OCI-LY7 (cell line): ENCODE measurements around the gene USP24. TPM values are rescaled to one million over a fixed set of nuclear protein-coding genes. Genes with fewer than 3 reads are reported as not detected.

ENCODE experiments used
- BruUV-seq: library from RNA; stranded (reverse); fragments of 400-500 nt; replicated peaks from 2 replicates; lab custom pipeline; 2021; lab: Mats Ljungman, UMichigan
- CTCF ChIA-PET: fragments of 300-600 bp; sonication (Branson Sonifier 250); formaldehyde crosslinking; loops from one replicate; lab custom pipeline; 2022; ENCODE audit warnings: antibody characterized with exemption; ENCODE audit not compliant: unreplicated experiment; lab: Charles Lee
- POLR2A ChIA-PET: fragments of 300-600 bp; sonication (Branson Sonifier 250); formaldehyde crosslinking; loops from one replicate; lab custom pipeline; 2022; ENCODE audit warnings: antibody characterized with exemption; lab: Charles Lee
- DNase-seq: peaks from one replicate; pipeline ENCODE4 v3.0.0-alpha.2; 2015; ENCODE audit warnings: low spot score
- H2AFZ ChIP-seq: fragments of 200-600 bp; sonication (generic), shearing (Covaris generic); 2 replicates; pipeline ENCODE4 v1.6.1; 2014; ENCODE audit warnings: mild to moderate bottlenecking, antibody characterized with exemption, low read length, moderate library complexity
- H3K27ac ChIP-seq: fragments of 200-600 bp; sonication (generic); 2 replicates; pipeline ENCODE4 v1.5.1; 2014; ENCODE audit warnings: mixed run types, low read depth, mild to moderate bottlenecking, moderate library complexity, low read length, inconsistent platforms; ENCODE audit not compliant: poor library complexity, severe bottlenecking
- H3K36me3 ChIP-seq: fragments of 200-600 bp; sonication (generic); 2 replicates; pipeline ENCODE4 v1.6.1; 2014; ENCODE audit warnings: mild to moderate bottlenecking, antibody characterized with exemption, low read length, moderate library complexity, mixed read lengths; ENCODE audit not compliant: insufficient read depth
- H3K4me1 ChIP-seq: fragments of 200-600 bp; sonication (generic); 2 replicates; pipeline ENCODE4 v1.5.1; 2014; ENCODE audit warnings: mild to moderate bottlenecking, low read length; ENCODE audit not compliant: insufficient read depth, poor library complexity, severe bottlenecking
- H3K4me2 ChIP-seq: fragments of 200-600 bp; sonication (generic); 2 replicates; pipeline ENCODE4 v1.6.1; 2014; ENCODE audit warnings: mild to moderate bottlenecking, low read length
- H3K4me3 ChIP-seq: fragments of 200-600 bp; sonication (generic); 2 replicates; pipeline ENCODE4 v1.5.1; 2014; ENCODE audit warnings: mild to moderate bottlenecking, low read depth, low read length; ENCODE audit not compliant: poor library complexity, severe bottlenecking
- H3K79me2 ChIP-seq: fragments of 200-600 bp; sonication (generic); 2 replicates; pipeline ENCODE4 v1.6.1; 2016; ENCODE audit warnings: low read depth, mild to moderate bottlenecking, low read length, moderate library complexity, mixed read lengths; ENCODE audit not compliant: insufficient read depth
- H3K9me2 ChIP-seq: fragments of 200-600 bp; sonication (generic); 2 replicates; pipeline ENCODE4 v1.6.1; 2016; ENCODE audit warnings: mild to moderate bottlenecking, low read length, mixed read lengths; ENCODE audit not compliant: insufficient read depth
- H3K9me3 ChIP-seq: fragments of 200-600 bp; sonication (generic); 2 replicates; pipeline ENCODE4 v1.6.1; 2014; ENCODE audit warnings: mild to moderate bottlenecking, mixed run types, low read length, mixed read lengths
- H4K20me1 ChIP-seq: fragments of 200-600 bp; sonication (generic); 2 replicates; pipeline ENCODE4 v1.6.1; 2014; ENCODE audit warnings: mild to moderate bottlenecking, antibody characterized with exemption, low read length, moderate library complexity, mixed read lengths; ENCODE audit not compliant: insufficient read depth
- CTCF ChIP-seq: fragments of 200-600 bp; sonication (generic); conservative IDR thresholded peaks from 2 replicates; pipeline ENCODE4 v1.5.1; 2014; ENCODE audit warnings: mild to moderate bottlenecking, antibody characterized with exemption, low read length, moderate library complexity, mixed read lengths
- EZH2phosphoT487 ChIP-seq: fragments of 200-600 bp; sonication (generic); IDR thresholded peaks from 2 replicates; pipeline ENCODE4 v1.6.1; 2018; ENCODE audit warnings: low read depth, borderline replicate concordance, mild to moderate bottlenecking, mixed run types, antibody characterized with exemption, low read length, moderate library complexity, mixed read lengths
- intact Hi-C: fragments of 100-400 bp; cut with micrococcal nuclease; formaldehyde crosslinking; loops from one replicate; pipeline ENCODE4 v1.10.0; 2022; ENCODE audit not compliant: unreplicated experiment
- total RNA-seq, 2 experiments: library from RNA; depleted of rRNA in 1 of 2; stranded (reverse); fragments of >200 nt in 1 of 2; shearing (Covaris generic) in 1 of 2; gene quantifications; 2 replicates each; pipeline ENCODE4 v1.2.3, GENCODE V29; 2014 to 2022

Gene USP24
- total RNA-seq, 2 experiments from 2014 or later = 35.1 to 46.3 TPM

GRCh38 chr1:55055084-55055882 is 159.9 kb downstream of the USP24 start:
- intact Hi-C loops = no loop called here
- TF ChIP-seq CTCF (no peak), EZH2phosphoT487 (no peak)
- Histone ChIP-seq H3K4me1 (no peaks in the 10 kb centered on the region), H3K36me3 (no peaks in the 10 kb centered on the region), H3K79me2 (no peaks in the 10 kb centered on the region), H3K4me2 (no peak overlapping the region), H2AFZ (no peak overlapping the region), H4K20me1 (no peaks in the 10 kb centered on the region), H3K4me3 (no peak overlapping the region), H3K27ac (no peak overlapping the region), H3K9me3 (no peaks in the 10 kb centered on the region), H3K9me2 (no peaks in the 10 kb centered on the region)
- POLR2A ChIA-PET = no interaction called here
- BruUV-seq = no TSS peak
- CTCF ChIA-PET = interaction anchor here (0.5 kb wide), 1 partner anchor 55 kb away, joined by 3 read pairs; no protein-coding TSS in a partner anchor
- no peak for DNase-seq

DNA sequence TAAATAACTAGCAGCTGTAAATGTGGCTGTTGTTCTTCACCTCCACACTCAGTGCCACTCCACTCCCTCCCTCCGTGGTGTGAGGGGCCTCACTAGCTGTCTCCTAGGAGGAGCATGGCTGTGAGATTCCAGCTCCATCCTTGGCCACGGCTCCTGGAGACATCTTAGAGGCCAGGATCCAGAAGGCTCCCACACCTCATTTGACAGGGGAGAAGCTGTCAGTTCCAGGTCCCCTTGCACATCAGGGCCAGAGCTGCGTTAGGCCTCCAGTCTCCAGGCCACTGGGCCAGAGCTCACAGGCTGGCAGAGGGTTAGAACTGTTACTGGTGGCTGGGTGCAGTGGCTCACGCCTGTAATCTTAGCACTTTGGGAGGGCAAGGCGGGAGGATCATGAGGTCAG is 160.8 kb downstream of the USP24 start:
- Histone ChIP-seq H3K4me1 (no peaks in the 10 kb centered on the region), H3K4me3 (no peak overlapping the region), H3K9me2 (no peaks in the 10 kb centered on the region), H3K27ac (no peak overlapping the region), H3K4me2 (no peak overlapping the region), H4K20me1 (no peaks in the 10 kb centered on the region), H2AFZ (no peak overlapping the region), H3K9me3 (no peaks in the 10 kb centered on the region), H3K79me2 (no peaks in the 10 kb centered on the region), H3K36me3 (no peaks in the 10 kb centered on the region)
- intact Hi-C loops = no loop called here
- CTCF ChIA-PET = interaction anchor here (0.5 kb wide), 1 partner anchor 54 kb away, joined by 3 read pairs; no protein-coding TSS in a partner anchor
- no TSS peak for BruUV-seq
- DNase-seq = no peak
- TF ChIP-seq EZH2phosphoT487 (no peak), CTCF (no peak)
- POLR2A ChIA-PET = no interaction called here

DNA sequence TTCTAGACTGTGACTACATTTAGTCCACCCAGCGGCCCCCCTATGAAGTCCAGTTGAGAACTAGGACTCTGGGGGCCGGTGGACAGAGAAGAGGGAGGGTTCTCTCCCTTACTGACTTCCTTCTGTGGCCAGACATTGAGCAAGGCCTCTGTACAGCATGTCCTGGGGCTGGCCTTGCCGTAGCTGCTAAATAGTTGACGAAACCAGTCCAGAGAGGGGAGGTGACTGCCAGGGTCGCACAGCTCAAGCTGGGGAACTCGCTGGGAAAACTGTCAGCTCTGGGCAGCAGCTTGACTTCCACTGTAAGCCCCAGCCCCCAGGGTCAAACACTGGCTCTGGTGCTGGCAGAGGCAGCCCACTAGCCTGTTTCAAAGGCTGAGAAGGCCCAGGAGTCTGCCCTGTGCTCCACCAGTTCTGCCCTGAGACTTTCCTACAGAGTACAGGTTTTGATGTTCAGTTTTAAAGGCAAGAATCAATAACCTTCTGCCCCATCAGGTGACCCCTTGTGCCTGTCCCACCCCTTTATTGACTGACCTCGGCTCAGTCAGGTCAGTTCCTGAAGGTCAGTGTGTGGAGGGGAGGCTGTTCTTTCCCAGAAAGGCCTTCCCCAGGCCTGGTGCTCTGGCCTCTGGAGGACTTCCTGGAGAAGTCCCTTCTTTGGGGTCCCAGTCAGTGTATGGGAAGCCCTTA is 161.8 kb downstream of the USP24 start:
- ChIA-PET POLR2A (no interaction called here), CTCF (no interaction called here)
- H3K9me2 ChIP-seq = no peaks in the 10 kb centered on the region
- no peaks in the 10 kb centered on the region for H3K9me3 ChIP-seq
- BruUV-seq = no TSS peak
- TF ChIP-seq EZH2phosphoT487 = no peak
- no peak for TF ChIP-seq CTCF
- no peak overlapping the region for H3K27ac ChIP-seq
- no peak overlapping the region for H3K4me2 ChIP-seq
- no peak for DNase-seq
- H3K79me2 ChIP-seq = no peaks in the 10 kb centered on the region
- H3K4me1 ChIP-seq = no peaks in the 10 kb centered on the region
- H4K20me1 ChIP-seq = no peaks in the 10 kb centered on the region
- H2AFZ ChIP-seq = no peak overlapping the region
- no peaks in the 10 kb centered on the region for H3K36me3 ChIP-seq
- no peak overlapping the region for H3K4me3 ChIP-seq
- intact Hi-C loops = no loop called here
